ENCODE measurements around the gene GMEB2. TPM values are rescaled to one million over a fixed set of nuclear protein-coding genes. Genes with fewer than 3 reads are reported as not detected.
"Not testable (repeated sequence)": the region's sequence is repeated elsewhere in the genome, so short reads cannot be mapped to it uniquely, and the experiment has no call there.

The GMEB2 gene
- total RNA-seq, 1 donor from 2014 or later, result 11.1 TPM

DNA sequence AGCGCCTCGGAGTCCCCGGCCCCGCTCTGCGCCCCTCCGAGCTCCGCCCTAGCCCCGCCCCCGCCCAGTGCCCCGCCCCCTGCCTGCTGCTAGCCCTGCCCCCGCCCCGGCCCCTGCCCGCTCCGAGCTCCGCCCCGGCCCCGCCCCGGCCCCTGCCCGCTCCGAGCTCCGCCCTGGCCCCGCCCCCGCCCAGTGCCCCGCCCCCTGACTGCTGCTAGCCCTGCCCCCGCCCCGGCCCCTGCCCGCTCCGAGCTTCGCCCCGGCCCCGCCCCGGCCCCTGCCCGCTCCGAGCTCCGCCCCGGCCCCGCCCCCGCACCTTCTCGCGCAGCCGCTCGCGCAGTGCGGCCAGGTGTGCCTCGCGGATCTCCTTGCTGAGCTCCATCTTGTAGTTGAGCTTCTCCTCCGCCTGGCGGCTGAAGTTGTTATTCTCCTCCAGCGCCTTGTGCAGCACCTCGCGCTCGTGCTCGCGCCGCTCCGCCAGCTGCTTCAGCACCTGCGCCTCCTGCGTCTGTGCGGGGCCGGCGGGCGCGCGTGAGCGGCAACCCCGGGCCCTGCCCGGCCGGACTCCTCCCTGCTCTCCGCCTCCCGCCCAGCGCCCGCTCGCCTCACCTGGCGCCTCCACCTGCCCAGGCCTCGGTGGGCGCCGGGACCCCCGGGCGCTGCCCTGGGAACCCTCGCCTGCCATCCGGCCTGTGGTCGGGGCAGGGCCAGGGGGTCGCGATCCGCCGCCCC, 15.1 kb upstream of the GMEB2 start:
- intact Hi-C loops (cut with DNase I), result no loop called here
- DNase-seq (ENCODE audit: low spot score), result peak; percentile 93
- peak; percentile 90 for ATAC-seq

DNA sequence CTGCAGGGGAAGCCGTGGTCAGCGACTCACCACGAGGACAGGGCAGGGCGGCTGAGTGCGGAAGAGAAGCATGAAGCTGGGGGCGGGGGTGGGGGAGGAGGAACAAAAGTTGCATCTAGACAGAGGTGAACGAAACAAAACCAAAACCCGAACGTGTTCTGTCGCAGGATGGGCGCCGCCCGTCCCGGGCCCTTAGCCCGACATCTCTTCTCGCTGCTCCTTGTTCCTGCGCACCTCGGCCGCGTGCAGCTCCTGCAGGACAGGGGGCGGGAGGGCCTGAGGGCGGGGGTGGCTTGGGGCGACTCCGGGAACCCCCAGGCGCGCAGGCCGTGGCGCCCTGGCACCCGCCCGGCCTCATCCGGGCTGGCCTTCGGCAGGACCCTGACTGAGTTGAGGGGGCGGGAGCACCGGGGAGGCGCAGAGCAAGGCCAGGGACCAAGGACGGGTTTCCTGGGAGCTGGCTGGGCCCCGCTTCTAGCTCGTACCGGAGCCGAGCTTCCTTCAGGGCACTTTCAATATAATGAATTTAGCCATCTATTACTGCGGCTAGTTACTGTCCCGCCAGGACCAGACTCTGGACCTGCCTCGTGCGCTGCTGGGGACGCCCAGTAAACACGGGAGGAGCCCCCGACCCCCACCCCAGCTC, 14.4 kb upstream of the GMEB2 start:
- intact Hi-C loops (cut with DNase I), result no loop called here
- peak; percentile 23 for ATAC-seq
- no peak for DNase-seq (ENCODE audit: low spot score)

DNA sequence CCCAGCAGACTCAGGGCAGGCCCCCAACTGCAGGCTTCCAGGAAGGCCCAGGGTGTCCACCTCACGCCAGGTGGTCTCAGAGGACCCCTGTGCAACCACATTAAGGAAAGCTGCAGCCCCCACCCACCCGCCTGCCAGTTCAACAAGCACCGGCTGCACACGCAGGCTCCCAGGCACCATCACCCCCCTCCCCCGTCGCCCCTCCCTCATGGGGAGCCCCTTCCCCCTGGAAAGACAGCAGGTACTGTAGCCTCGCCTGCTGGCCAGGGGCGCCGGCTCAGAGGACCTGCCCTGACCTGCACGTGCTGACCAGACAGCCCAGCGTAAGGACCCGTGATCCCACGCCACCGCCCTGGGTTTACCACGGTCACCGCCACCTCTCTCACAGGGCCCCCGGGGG, 13.8 kb upstream of the GMEB2 start:
- ATAC-seq; intact Hi-C loops (cut with DNase I); DNase-seq (ENCODE audit: low spot score): not testable (repeated sequence)

DNA sequence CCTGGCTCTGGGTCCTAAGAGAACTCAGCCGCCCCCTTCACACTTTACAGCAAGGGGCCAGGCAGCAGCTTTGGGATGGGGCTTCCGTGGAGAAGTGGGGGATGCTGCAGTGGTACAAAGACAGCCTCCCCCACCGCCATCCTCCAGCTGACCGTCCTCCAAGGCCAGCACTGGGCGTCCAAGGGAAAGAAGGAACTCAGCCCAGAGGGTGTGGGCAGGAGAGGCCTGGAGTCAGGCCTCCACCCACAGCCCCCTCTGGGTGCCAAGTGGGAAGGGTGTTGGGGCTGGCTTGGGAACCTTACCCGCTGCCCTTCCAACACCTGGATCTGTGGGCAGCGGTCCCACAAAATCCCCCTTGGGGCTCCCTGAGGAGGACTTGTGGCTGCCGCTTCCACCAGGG, 13.2 kb upstream of the GMEB2 start:
- no peak for DNase-seq (ENCODE audit: low spot score)
- intact Hi-C loops (cut with DNase I), result no loop called here
- ATAC-seq, result no peak

DNA sequence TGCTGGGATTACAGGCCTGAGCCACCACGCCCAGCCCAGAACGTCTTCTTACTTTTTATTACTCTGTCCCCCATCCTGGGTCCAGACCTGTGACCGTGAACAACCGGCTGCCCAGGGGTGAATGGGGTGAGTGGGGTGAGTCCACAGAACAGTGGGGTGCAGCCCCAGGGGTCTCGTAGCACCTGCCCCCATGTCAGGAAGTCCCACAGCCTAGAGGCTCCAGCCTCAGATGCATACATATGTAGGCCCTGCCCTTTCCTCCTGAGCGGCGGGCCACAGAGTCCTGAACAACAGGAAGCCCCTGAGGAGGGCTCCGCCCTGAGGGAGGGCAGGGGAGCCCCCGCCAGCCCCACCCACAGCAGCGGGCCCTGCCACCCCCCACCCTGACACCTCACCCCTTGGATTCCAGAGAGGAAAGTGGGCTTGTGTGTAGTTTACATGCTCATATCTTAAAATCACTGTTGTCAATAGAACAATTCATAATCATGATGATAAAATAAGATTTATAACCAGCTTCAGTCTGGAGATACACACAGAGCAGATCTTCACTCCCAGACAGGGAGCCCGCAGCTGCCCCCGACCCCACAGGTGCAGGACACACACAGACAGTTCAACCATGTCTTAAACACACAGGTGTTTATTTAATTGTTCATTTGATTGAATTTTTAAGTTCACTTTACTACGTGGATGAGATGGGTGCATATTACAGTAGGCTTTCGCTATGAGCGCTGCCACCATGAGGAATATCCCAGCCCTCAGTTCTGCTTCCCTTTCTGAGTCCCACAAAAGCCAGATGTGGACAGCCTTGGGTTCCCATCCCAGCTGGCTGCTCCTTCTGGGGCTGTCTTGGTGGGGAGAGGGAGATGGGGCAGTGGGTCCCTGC, 12.4 kb upstream of the GMEB2 start:
- DNase-seq (ENCODE audit: low spot score), result no peak
- intact Hi-C loops (cut with DNase I), result no loop called here

DNA sequence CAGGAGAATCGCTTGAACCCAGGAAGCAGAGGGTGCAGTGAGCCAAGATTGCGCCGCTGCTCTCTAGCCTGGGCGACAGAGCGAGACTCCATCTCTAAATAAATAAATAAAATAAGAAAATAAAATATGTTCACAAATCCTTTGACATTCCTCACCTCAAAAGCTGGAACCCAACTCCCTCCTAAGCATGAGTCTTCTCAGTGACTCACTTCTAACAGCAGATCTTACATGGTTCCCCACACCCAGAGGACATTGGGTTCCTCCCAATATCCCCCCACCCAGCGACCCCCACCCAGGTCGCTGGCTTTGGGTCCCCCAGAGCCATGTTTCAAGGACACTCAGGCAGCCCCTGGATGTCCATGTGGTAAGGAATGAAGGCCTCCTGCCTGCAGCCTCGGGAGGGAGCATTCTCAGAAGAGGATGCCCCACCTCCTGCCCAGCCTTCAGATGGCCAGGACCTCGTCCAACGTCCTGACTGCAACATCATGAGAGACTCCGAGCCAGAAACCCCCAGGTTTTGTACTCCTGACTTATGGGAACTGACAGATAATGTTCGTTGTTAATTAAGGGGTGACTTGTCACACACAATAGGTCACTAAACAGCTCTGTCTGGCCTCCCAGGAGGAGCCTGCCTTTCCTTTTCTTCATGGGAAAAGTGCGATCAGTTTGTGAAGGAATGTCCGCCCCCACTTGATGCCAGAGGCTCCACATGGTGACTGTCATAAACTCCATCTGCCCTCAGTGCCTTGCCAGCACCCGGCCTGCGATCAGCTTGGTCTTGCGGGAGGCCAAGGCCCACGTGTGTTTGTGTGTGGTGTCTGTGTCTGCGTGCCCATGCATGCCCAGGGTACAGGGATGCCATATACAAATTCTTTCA, 10.1 kb upstream of the GMEB2 start:
- intact Hi-C loops (cut with DNase I), result no loop called here
- ATAC-seq (no peak), DNase-seq (ENCODE audit: low spot score) (no peak)

More for the DNA sequence above, 12.4 kb upstream of the GMEB2 start:
- ATAC-seq, result no peak

DNA sequence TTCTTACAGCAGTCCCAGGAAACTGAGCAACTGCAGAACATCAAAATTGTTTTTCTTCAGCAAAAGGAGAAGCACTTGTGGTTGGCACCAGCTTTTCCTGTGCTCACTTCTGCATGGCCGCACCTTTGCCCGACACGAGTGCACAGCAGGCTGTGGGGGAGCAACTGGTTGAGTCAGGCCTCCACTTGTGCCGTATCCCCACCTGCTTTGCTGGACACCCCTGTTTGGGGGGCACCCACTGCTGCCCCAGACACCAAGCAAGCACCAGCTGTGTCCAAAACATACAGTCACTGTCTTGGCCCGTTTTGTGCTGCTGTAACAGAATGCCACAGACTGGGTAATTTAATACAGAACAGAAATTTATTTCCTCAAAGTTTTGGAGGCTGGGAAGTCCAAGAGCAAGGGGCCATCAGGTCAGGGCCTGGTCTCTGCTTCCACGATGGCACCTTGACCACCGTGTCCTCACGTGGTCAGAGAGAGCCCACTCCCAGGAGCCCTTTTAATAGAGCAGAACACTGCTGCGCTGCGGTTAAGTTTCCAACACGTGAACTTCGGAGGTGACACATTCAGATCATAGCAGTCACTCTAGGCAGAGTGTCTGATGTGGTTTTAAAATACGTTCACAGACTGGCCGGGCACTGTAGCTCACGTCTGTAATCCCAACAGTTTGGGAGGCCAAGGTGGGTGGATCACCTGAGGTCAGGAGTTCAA, 8.7 kb upstream of the GMEB2 start:
- peak; percentile 43 for ATAC-seq
- intact Hi-C loops (cut with DNase I), result no loop called here
- no peak for DNase-seq (ENCODE audit: low spot score)

DNA sequence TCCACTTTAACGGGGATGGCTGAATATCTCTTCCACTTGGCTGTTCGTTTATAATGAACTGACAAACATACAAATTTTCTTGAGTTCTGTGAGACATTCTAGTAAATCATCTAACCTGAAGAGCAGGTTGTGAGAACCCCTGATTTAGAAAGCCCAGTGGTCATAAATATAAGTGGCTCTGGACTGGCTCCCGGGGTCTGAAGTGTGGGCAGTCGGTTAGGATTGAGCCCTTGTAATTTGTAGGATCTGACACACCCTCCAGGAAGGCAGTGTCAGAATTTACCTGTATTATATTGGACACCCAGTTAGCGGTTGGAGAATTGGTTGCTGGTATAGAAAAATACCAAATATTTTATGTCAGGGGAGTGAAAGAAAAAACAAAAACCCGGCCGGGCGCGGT, 6.8 kb upstream of the GMEB2 start:
- intact Hi-C loops (cut with DNase I), result no loop called here
- ATAC-seq (no peak), DNase-seq (ENCODE audit: low spot score) (no peak)

DNA sequence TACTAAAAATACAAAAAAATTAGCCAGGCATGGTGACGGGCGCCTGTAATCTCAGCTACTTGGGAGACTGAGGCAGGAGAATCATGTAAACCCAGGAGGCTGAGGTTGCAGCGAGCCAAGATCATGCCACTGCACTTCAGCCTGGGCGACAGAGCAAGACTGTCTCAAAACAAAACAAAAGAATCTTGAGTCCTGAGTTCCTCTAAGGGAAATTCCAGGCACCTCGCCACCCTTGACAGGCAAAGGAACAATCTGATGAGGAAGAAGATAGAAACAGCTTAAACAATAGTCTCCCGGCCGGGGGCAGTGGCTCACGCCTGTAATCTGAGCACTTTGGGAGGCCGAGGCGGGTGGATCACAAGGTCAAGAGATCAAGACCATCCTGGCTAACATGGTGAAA, 4.5 kb upstream of the GMEB2 start:
- DNase-seq (ENCODE audit: low spot score); ATAC-seq; intact Hi-C loops (cut with DNase I): not testable (repeated sequence)

DNA sequence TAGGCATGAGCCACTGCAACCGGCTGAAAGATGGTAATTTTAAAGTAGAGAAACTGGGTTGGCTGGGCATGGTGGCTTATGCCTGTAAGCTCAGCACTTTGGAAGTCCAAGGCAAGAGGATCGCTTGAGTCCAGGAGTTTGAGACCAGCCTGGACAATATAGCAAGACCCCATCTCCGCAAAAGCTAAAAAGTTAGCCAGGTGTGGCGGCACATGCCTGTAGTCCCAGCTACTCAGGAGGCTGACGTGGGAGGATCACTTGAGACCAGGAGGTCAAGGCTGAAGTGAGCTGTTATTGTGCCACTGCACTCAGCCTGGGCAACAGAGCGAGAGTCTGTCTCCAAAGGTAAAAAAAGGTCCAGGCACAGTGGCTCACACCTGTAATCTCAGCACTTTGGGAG, 4.1 kb upstream of the GMEB2 start:
- DNase-seq (ENCODE audit: low spot score); intact Hi-C loops (cut with DNase I); ATAC-seq: not testable (repeated sequence)

DNA sequence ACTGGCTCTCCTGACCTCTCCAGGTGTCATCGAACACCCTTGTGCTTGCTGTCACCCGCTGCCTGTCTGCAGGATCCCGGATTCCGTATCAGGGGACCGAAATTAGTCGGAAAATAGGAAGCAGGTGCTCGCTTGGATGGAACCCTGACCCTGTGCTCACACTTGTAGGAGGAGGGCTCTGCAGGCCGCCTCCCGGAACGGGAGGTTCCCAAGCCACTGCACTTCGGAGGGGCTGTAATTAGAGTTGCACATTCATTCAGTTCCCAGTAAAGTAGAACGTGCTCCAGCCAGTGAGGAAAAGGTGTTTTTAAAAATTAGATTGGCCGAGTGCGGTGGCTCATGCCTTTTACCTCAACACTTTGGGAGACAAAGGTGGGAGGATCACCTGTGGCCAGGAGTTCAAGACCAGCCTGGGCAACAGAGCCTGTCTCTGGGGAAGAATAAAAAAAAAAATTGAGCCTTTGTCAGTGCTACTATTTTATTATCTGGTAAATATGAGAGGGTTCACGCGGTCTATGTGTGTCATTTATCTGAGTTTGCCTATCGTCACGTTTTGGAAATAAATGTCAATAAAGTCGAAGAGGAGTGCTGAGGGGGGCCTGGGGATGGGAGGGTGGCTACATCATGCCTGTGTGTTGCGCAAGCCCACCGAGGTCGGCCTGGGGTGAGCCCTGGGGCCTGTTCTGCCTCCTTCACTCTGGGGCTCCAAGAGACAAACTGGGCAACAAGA, 1.5 kb upstream of the GMEB2 start:
- no peak for DNase-seq (ENCODE audit: low spot score)
- intact Hi-C loops (cut with DNase I), result no loop called here
- peak; percentile 71 for ATAC-seq

DNA sequence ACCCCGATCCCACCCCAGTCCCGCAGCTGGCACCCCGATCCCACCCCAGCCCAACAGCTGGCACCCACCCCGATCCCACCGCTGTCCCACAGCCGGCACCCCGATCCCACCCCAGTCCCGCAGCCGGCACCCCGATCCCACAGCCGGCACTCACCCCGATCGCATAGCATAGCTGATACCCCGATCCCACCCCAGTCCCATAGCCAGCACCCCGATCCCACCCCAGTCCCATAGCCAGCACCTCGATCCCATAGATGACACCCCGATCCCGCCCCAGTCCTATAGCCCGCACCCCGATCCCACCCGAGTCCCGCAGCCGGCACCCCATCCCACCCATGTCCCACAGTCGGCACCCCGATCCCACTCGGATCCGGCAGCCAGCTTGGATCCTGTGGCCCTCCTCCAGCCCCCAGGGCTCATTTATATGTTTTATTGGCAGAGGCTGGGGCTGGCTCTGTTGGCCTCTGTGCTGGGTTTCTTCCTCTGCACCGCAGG, 897 bp upstream of the GMEB2 start:
- DNase-seq (ENCODE audit: low spot score), result peak; percentile 71
- intact Hi-C loops (cut with DNase I), result no loop called here
- ATAC-seq, result peak; percentile 14

DNA sequence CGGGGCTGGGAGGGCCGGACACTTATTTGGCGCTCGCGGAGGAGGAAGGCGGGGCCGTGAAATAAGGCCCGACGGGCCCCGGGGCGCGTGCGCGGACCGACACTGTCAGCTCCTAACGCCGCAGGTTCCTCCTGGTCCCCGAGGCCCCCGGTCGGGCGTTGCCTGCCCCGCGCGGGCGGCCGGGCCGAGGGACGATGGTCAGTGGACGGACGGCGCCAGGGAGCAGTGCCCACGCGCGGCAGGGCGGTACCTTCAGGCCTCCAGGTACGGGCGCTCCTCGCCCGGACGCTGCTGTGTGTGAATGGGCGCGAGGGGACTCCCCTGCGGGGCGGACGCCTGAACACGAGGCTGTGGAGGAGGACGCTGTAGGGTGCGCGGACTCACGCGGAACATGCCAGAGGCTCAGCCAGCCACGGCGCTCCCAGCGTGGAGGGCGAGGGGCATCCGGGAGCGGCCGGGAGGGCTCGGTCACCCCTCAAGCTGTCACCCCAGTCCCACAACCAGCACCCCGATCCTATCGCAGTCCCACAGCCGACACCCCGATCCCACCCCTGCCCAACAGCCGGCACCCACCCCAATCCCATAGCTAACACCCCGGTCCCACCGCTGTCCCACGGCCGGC, 339 bp upstream of the GMEB2 start:
- DNase-seq (ENCODE audit: low spot score), result peak; percentile 97
- peak; percentile 92 for ATAC-seq
- intact Hi-C loops (cut with DNase I), result no loop called here

DNA sequence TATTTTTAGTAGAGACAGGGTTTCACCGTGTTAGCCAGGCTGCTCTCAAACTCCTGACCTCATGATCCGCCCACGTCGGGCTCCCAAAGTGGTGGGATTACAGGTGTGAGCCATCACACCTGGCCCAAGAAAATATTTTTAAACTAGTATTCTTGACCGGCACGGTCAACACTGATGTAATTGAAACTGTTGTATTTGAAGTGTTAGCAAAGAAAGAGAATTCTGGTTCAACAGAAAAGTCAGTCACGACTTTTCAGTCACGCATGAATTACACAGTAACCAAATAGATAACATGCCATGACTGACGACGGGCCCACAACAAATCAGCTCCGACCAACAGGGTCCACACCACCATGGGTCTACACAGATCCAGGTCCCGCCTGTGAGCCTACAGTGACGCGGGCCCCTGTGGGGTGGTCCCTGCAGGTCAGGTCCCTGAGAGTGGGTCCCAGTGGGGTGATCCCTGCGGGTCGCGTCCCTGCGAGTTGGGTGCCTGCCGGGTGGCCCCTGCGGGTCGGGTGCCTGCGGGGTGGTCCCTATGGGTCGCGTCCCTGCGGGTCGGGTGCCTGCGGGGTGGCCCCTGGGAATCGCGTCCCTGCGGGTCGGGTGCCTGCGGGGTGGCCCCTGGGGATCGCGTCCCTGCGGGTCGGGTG, 1.0 kb downstream of the GMEB2 start:
- ATAC-seq, result peak; percentile 8
- intact Hi-C loops (cut with DNase I), result no loop called here
- DNase-seq (ENCODE audit: low spot score), result peak; percentile 72

DNA sequence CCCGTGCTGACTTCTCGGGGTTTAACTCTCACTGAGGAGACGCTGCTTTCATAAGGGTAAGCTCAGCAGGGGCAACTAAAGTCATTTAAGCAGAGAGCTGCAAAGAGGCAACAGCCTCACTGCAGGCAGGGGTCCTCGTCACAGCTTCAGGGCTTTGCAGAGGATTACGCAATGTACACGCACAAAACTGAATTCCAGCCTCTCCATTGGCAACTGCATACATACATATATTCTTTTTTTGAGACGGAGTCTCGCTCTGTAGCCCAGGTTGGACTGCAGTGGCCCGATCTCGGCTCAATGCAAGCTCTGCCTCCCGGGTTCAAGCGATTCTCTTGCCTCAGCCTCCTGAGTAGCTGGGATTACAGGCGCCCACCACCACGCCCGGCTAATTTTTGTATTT, 2.4 kb downstream of the GMEB2 start:
- DNase-seq (ENCODE audit: low spot score) (no peak), ATAC-seq (no peak)
- intact Hi-C loops (cut with DNase I), result no loop called here

DNA sequence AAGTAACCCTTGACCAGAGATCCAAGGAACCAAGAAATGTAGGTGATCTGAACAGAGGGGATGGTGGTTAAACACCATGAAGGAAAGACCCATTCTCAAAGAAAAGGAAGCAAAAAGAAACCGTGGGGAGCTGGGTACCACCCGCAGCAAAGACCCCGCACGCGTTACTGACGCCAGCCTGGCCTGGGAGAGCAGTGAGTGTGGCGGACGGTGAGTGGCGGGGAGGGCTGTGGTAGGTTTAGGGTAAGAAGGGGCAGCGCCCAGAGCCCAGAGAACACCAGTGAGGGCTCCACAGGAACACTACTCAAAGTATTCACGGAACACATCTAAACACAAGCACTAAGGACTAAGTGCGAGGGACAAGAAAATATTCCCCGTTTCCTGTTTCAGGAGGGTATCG, 4.2 kb downstream of the GMEB2 start:
- ATAC-seq, result no peak
- intact Hi-C loops (cut with DNase I), result no loop called here
- DNase-seq (ENCODE audit: low spot score), result no peak

DNA sequence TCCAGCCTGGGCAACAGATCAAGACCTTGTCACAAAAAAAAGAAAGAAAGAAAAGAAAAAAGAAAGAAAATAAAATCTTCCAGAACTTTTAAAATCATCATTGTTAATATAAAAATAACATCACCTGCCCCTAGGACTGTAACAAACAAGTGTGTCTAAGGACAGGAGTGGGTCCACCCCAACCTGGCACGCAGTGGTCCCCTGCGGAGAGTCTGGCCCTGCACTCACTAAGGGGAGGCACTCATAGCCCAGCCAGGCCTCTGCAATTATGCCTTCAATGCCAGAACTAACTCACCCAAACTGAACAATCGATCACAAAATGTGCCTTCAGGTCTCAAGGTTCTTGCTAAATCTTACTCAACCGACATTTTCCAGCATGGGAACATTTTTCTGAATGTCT, 4.8 kb downstream of the GMEB2 start:
- intact Hi-C loops (cut with DNase I), result no loop called here
- no peak for ATAC-seq

More for the DNA sequence above, 4.8 kb downstream of the GMEB2 start:
- no peak for DNase-seq (ENCODE audit: low spot score)

Data from sciatic nerve (tissue), 2 donors.